RWPE1 (cell line): ENCODE results near the gene TGFB3.

Experiments used
- CTCF ChIA-PET: fragments of 350-600 bp; sonication (Branson Sonifier 250); formaldehyde crosslinking; extraction: SDS; loops from one replicate; lab custom pipeline; 2021; lab: Yijun Ruan, JAX
- POLR2A ChIA-PET: fragments of 400-600 bp; formaldehyde crosslinking; extraction: SDS; loops from one replicate; lab custom pipeline; 2020; ENCODE audit warnings: antibody characterized with exemption; ENCODE audit not compliant: low non-redundant PET; lab: Yijun Ruan, JAX
- DNase-seq: peaks from one replicate; pipeline ENCODE4 v3.0.0; 2012; ENCODE audit warnings: low spot score
- H3K27ac ChIP-seq: fragments of 450-650 bp; 2 replicates; pipeline ENCODE4 v1.5.1; 2017
- CTCF ChIP-seq: fragments of 450-650 bp; conservative IDR thresholded peaks from 2 replicates; pipeline ENCODE4 v1.5.1; 2017; ENCODE audit warnings: low read depth, mild to moderate bottlenecking

The TGFB3 gene

GRCh38 chr14:75990297-75990696, 8.5 kb upstream of the TGFB3 start:
- no peak for TF ChIP-seq CTCF
- CTCF ChIA-PET = interaction anchor here (0.6 kb wide), 1 partner anchor 547 kb away, joined by 3 read pairs; no protein-coding TSS in a partner anchor
- POLR2A ChIA-PET = no interaction called here
- DNase-seq = no peak
- no peak overlapping the region for H3K27ac ChIP-seq

GRCh38 chr14:75989134-75989533, 7.3 kb upstream of the TGFB3 start:
- TF ChIP-seq CTCF = no peak
- H3K27ac ChIP-seq = peak overlapping the region; percentile 71; the same call in 1 of the 2 replicates
- no peak for DNase-seq
- CTCF ChIA-PET = interaction anchor here (0.9 kb wide), 1 partner anchor 83 kb away, joined by 3 read pairs; no protein-coding TSS in a partner anchor
- POLR2A ChIA-PET = no interaction called here

GRCh38 chr14:75987201-75987970, 5.6 kb upstream of the TGFB3 start:
- no peak overlapping the region for H3K27ac ChIP-seq
- ChIA-PET CTCF (interaction anchor here (0.6 kb wide), 1 partner anchor 16 kb away, joined by 6 read pairs; no protein-coding TSS in a partner anchor), POLR2A (no interaction called here)
- DNase-seq = no peak
- no peak for TF ChIP-seq CTCF

GRCh38 chr14:75986439-75986765, 4.6 kb upstream of the TGFB3 start:
- POLR2A ChIA-PET = no interaction called here
- H3K27ac ChIP-seq = no peak overlapping the region; the same call in 1 of the 2 replicates
- DNase-seq = no peak
- TF ChIP-seq CTCF = no peak
- CTCF ChIA-PET = interaction anchor here (6.7 kb wide), 1 partner anchor 276 kb away, joined by 65 read pairs; no protein-coding TSS in a partner anchor

GRCh38 chr14:75985618-75986438, 4.0 kb upstream of the TGFB3 start, which contains the start of gene IFT43:
Gene IFT43 (plus strand): TSS chr14:75985763. CDS start chr14:75985787, 24 bp downstream.
- CTCF ChIA-PET = interaction anchor here (6.7 kb wide), 1 partner anchor 275 kb away, joined by 65 read pairs; no protein-coding TSS in a partner anchor
- peak; percentile 77 for DNase-seq
- no peak for TF ChIP-seq CTCF
- POLR2A ChIA-PET = no interaction called here
- H3K27ac ChIP-seq = peak within 1 kb of the TSS; percentile 73

- H3K27ac ChIP-seq = no peak overlapping the region
- no peak for TF ChIP-seq CTCF
- POLR2A ChIA-PET = no interaction called here
- CTCF ChIA-PET = interaction anchor here (6.7 kb wide), 1 partner anchor 274 kb away, joined by 65 read pairs; no protein-coding TSS in a partner anchor
- DNase-seq = no peak
Observed at GRCh38 chr14:75984674-75985073, 2.9 kb upstream of the TGFB3 start.
